HepG2 (cell line): Measurements from ENCODE around the gene DSTYK. TPM values are rescaled to one million over a fixed set of nuclear protein-coding genes. Genes with fewer than 3 reads are reported as not detected.

Experiments
- BRD4 ChIP-seq: sonication (generic); formaldehyde crosslinking; IDR thresholded peaks from 2 replicates; pipeline ENCODE4 v1.4.0; 2020; ENCODE audit warnings: missing genetic modification reagents
- FOXK1 ChIP-seq: sonication (generic); formaldehyde crosslinking; IDR thresholded peaks from 2 replicates; pipeline ENCODE4 v1.4.0; 2020; ENCODE audit warnings: low read depth, missing genetic modification reagents, borderline replicate concordance
- JUN ChIP-seq: sonication (generic); formaldehyde crosslinking; IDR thresholded peaks from 2 replicates; pipeline ENCODE4 v1.4.0; 2020; ENCODE audit warnings: mild to moderate bottlenecking, missing genetic modification reagents
- NFE2L2 ChIP-seq: fragments of 150-350 bp; IDR thresholded peaks from 2 replicates; pipeline ENCODE4 v1.6.1; 2014; ENCODE audit warnings: low read length
- SIX4 ChIP-seq: sonication (generic); formaldehyde crosslinking; IDR thresholded peaks from 2 replicates; pipeline ENCODE4 v1.4.0; 2020; ENCODE audit warnings: missing genetic modification reagents
- TEAD3 ChIP-seq: optimal IDR thresholded peaks from 2 replicates; pipeline ENCODE3; 2016; ENCODE audit warnings: borderline replicate concordance
- ZNF33B ChIP-seq: sonication (generic); formaldehyde crosslinking; IDR thresholded peaks from 2 replicates; pipeline ENCODE4 v1.5.1; 2020; ENCODE audit warnings: mild to moderate bottlenecking, missing genetic modification reagents
- ZNF343 ChIP-seq: sonication (generic); formaldehyde crosslinking; IDR thresholded peaks from 2 replicates; pipeline ENCODE4 v1.4.0; 2020; ENCODE audit warnings: mild to moderate bottlenecking, missing genetic modification reagents
- ZNF563 ChIP-seq: sonication (generic); formaldehyde crosslinking; IDR thresholded peaks from 2 replicates; pipeline ENCODE4 v1.8.0; 2022; ENCODE audit warnings: mild to moderate bottlenecking, moderate library complexity, missing genetic modification reagents
- ZNF788 ChIP-seq: sonication (generic); formaldehyde crosslinking; IDR thresholded peaks from 2 replicates; pipeline ENCODE4 v1.5.0; 2020; ENCODE audit warnings: mild to moderate bottlenecking, missing genetic modification reagents, borderline replicate concordance
- ZNF816 ChIP-seq: sonication (generic); formaldehyde crosslinking; IDR thresholded peaks from 2 replicates; pipeline ENCODE4 v1.8.0; 2022; ENCODE audit warnings: missing genetic modification reagents, mild to moderate bottlenecking, borderline replicate concordance
- ZNF891 ChIP-seq: sonication (generic); formaldehyde crosslinking; IDR thresholded peaks from 2 replicates; pipeline ENCODE4 v1.5.0; 2020; ENCODE audit warnings: mild to moderate bottlenecking, missing genetic modification reagents
- ZSCAN20 ChIP-seq: sonication (generic); formaldehyde crosslinking; IDR thresholded peaks from 2 replicates; pipeline ENCODE4 v1.4.0; 2020; ENCODE audit warnings: missing genetic modification reagents, mild to moderate bottlenecking, borderline replicate concordance
- polyA plus RNA-seq, 8 experiments: library from polyadenylated mRNA; depleted of rRNA in 3 of 8; stranded (reverse) in 7 of 8; unstranded in 1 of 8; fragments of >200 nt; fragmentation: Illumina TruSeq in 4 of 8; extraction: Trizol in 4 of 8; gene quantifications; 2 replicates each; pipeline versions ENCODE4 v1.2.1 to v1.2.3, GENCODE V29; 2011 to 2016; ENCODE audit warnings: low read depth in 4 of 8, missing spikeins in 1 of 8, mixed read lengths in 1 of 8; ENCODE audit not compliant: insufficient read depth in 1 of 8
- total RNA-seq, 5 experiments: library from RNA; depleted of rRNA; stranded (reverse); fragments of >200 nt; fragmentation: Illumina TruSeq; extraction: Trizol; gene quantifications; 2 replicates each; pipeline ENCODE4 v1.2.3, GENCODE V29; 2016; ENCODE audit warnings: low read depth in 1 of 5
- TF ChIP-seq, protein P1 (sequence below): sonication (generic); formaldehyde crosslinking; IDR thresholded peaks from 2 replicates; pipeline ENCODE4 v1.8.1; 2023; ENCODE audit warnings: missing genetic modification reagents, mild to moderate bottlenecking, borderline replicate concordance
- TF ChIP-seq, protein P2 (sequence below): sonication (generic); formaldehyde crosslinking; conservative IDR thresholded peaks from 2 replicates; pipeline ENCODE4 v1.4.0; 2020; ENCODE audit warnings: missing genetic modification reagents
- TF ChIP-seq, protein P3 (sequence below): sonication (generic); formaldehyde crosslinking; IDR thresholded peaks from 2 replicates; pipeline ENCODE4; 2020; ENCODE audit warnings: missing genetic modification reagents, mild to moderate bottlenecking, borderline replicate concordance
- TF ChIP-seq, protein P4 (sequence below): sonication (generic); formaldehyde crosslinking; IDR thresholded peaks from 2 replicates; pipeline ENCODE4 v1.4.0; 2020; ENCODE audit warnings: missing genetic modification reagents
- TF ChIP-seq, protein P5 (sequence below), 2 experiments: fragments of 450-650 bp in 1 of 2; sonication (generic) in 1 of 2; formaldehyde crosslinking; IDR thresholded peaks; 2 replicates each; pipeline versions ENCODE4 v1.5.0 to v1.8.0; 2020 to 2022; ENCODE audit warnings: mild to moderate bottlenecking in 1 of 2, missing genetic modification reagents in 1 of 2
- TF ChIP-seq, protein P6 (sequence below): sonication (generic); formaldehyde crosslinking; IDR thresholded peaks from 2 replicates; pipeline ENCODE4 v1.5.0; 2020; ENCODE audit warnings: missing genetic modification reagents, mild to moderate bottlenecking, borderline replicate concordance
- TF ChIP-seq, protein P7 (sequence below): sonication (generic); formaldehyde crosslinking; IDR thresholded peaks from 2 replicates; pipeline ENCODE4 v1.8.1; 2023; ENCODE audit warnings: mild to moderate bottlenecking, missing genetic modification reagents, borderline replicate concordance

DSTYK gene
- total and polyA plus RNA-seq, 2 of the 13 experiments (the other 11 are each of a cell fraction or from before 2014, with no cell fraction given): 2.6 to 4.8 TPM

DNA sequence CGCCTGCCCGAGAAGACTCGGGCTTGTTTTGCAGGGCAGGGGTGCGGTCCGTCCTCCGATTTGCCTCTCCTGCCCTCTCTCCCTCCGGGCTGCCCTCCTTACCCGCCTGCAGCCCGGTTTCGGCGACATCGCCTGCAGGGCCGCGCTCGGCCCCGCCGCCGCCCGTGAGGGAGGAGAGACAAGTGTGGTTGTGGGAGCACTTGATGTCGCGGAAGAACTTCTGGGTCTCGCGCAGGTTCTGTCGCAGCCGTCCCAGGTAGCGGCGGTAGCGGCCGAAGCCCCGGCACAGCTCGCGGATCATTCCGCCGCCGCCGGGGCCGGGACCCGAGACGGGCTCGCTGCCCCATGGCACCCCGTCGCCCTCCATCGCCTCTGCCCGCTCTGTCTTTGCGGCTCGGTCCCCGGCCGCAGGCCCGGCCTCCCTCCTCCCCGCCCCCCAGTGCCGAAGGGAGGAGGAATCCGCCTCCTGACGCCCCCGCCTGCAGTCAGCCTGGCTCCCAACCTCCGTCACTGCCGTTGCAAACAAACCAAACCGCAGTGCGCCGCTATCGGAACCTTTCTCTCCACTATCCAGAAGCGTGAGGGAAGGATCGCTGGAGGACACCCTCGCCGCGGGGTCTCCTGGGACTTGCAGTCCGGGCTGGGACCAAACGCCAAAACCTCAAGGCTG lies at the start of gene DSTYK (continued):
- TF ChIP-seq, protein P1, sequence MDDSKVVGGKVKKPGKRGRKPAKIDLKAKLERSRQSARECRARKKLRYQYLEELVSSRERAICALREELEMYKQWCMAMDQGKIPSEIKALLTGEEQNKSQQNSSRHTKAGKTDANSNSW (CRISPR knock-in tag): no peak; the same call in 1 of the 2 replicates
- TF ChIP-seq ZNF343 (CRISPR knock-in tag) (peak; percentile 53; the same call in 1 of the 2 replicates), ZNF563 (CRISPR knock-in tag) (peak; percentile 86), TEAD3 (CRISPR knock-in tag) (peak; percentile 71), ZNF33B (CRISPR knock-in tag) (no peak), ZSCAN20 (CRISPR knock-in tag) (0 out of 2 replicates have a peak, but pooled peaks have one; percentile 54), ZNF891 (CRISPR knock-in tag) (peak; percentile 85), BRD4 (CRISPR knock-in tag) (peak; percentile 86), NFE2L2 (no peak), FOXK1 (peak; percentile 88; the same call in 1 of the 2 replicates), ZNF788 (CRISPR knock-in tag) (peak; percentile 91), JUN (no peak), SIX4 (CRISPR knock-in tag) (peak; percentile 65), ZNF816 (CRISPR knock-in tag) (peak; percentile 82; the same call in 1 of the 2 replicates)
- TF ChIP-seq, protein P2, sequence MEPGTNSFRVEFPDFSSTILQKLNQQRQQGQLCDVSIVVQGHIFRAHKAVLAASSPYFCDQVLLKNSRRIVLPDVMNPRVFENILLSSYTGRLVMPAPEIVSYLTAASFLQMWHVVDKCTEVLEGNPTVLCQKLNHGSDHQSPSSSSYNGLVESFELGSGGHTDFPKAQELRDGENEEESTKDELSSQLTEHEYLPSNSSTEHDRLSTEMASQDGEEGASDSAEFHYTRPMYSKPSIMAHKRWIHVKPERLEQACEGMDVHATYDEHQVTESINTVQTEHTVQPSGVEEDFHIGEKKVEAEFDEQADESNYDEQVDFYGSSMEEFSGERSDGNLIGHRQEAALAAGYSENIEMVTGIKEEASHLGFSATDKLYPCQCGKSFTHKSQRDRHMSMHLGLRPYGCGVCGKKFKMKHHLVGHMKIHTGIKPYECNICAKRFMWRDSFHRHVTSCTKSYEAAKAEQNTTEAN (CRISPR knock-in tag): no peak
- TF ChIP-seq, protein P3, sequence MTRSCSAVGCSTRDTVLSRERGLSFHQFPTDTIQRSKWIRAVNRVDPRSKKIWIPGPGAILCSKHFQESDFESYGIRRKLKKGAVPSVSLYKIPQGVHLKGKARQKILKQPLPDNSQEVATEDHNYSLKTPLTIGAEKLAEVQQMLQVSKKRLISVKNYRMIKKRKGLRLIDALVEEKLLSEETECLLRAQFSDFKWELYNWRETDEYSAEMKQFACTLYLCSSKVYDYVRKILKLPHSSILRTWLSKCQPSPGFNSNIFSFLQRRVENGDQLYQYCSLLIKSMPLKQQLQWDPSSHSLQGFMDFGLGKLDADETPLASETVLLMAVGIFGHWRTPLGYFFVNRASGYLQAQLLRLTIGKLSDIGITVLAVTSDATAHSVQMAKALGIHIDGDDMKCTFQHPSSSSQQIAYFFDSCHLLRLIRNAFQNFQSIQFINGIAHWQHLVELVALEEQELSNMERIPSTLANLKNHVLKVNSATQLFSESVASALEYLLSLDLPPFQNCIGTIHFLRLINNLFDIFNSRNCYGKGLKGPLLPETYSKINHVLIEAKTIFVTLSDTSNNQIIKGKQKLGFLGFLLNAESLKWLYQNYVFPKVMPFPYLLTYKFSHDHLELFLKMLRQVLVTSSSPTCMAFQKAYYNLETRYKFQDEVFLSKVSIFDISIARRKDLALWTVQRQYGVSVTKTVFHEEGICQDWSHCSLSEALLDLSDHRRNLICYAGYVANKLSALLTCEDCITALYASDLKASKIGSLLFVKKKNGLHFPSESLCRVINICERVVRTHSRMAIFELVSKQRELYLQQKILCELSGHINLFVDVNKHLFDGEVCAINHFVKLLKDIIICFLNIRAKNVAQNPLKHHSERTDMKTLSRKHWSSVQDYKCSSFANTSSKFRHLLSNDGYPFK: peak; percentile 87
- TF ChIP-seq, protein P4, sequence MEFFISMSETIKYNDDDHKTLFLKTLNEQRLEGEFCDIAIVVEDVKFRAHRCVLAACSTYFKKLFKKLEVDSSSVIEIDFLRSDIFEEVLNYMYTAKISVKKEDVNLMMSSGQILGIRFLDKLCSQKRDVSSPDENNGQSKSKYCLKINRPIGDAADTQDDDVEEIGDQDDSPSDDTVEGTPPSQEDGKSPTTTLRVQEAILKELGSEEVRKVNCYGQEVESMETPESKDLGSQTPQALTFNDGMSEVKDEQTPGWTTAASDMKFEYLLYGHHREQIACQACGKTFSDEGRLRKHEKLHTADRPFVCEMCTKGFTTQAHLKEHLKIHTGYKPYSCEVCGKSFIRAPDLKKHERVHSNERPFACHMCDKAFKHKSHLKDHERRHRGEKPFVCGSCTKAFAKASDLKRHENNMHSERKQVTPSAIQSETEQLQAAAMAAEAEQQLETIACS (CRISPR knock-in tag): no peak; the same call in 1 of the 2 replicates
- TF ChIP-seq, protein P5, sequence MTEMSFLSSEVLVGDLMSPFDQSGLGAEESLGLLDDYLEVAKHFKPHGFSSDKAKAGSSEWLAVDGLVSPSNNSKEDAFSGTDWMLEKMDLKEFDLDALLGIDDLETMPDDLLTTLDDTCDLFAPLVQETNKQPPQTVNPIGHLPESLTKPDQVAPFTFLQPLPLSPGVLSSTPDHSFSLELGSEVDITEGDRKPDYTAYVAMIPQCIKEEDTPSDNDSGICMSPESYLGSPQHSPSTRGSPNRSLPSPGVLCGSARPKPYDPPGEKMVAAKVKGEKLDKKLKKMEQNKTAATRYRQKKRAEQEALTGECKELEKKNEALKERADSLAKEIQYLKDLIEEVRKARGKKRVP (CRISPR knock-in tag; IDR thresholded peaks at IDR 0.05): no peak; a peak in 1 of 4 replicates
- TF ChIP-seq, protein P6, sequence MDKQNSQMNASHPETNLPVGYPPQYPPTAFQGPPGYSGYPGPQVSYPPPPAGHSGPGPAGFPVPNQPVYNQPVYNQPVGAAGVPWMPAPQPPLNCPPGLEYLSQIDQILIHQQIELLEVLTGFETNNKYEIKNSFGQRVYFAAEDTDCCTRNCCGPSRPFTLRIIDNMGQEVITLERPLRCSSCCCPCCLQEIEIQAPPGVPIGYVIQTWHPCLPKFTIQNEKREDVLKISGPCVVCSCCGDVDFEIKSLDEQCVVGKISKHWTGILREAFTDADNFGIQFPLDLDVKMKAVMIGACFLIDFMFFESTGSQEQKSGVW (CRISPR knock-in tag): no peak
- TF ChIP-seq, protein P7, sequence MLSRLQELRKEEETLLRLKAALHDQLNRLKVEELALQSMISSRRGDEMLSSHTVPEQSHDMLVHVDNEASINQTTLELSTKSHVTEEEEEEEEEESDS (CRISPR knock-in tag): 0 out of 2 replicates have a peak, but pooled peaks have one; percentile 61
